ENCODE results near the gene EVC2. TPM values are rescaled to one million over a fixed set of nuclear protein-coding genes. Genes with fewer than 3 reads are reported as not detected.

EVC2 gene
- total RNA-seq, 1 experiment from 2014 or later = 7.8 TPM

GRCh38 chr4:5706486-5707290 is 1.7 kb downstream of the EVC2 start:
- no peak overlapping the region for H2BK15ac ChIP-seq (ENCODE audit: low read depth, low read length)
- Mint-ChIP-seq H3K9me3 (peaks cover 15 to 17% of the 10 kb centered on the region in 2 experiments), H3K4me3 (peak overlapping the region; percentile 73 to 77), H3K27me3 (ENCODE audit: low read depth) (peaks cover 20% of the 10 kb centered on the region), H3K4me1 (peaks cover 15 to 25% of the 10 kb centered on the region in 2 experiments), H3K27ac (no peak overlapping the region; a peak in 1 of 7 replicates), H3K36me3 (ENCODE audit: insufficient read depth in 1 of 3, low read depth in 3 of 3) (peaks cover 16 to 30% (median 29%) of the 10 kb centered on the region in 3 experiments)
- no peak overlapping the region for H2AFZ ChIP-seq (ENCODE audit: low read length)
- no peaks in the 10 kb centered on the region for H3K27me3 ChIP-seq (ENCODE audit: insufficient read depth, low read length)
- H3K18ac ChIP-seq (ENCODE audit: insufficient read length, low read depth, low read length) = no peak overlapping the region
- H4K20me1 ChIP-seq (ENCODE audit: control insufficient read depth, insufficient read depth, insufficient read length) = no peaks in the 10 kb centered on the region
- no peaks in the 10 kb centered on the region for H3K4me1 ChIP-seq (ENCODE audit: insufficient read depth, low read length)
- H2AK5ac ChIP-seq (ENCODE audit: insufficient read length, low read length) = no peak overlapping the region
- H2BK120ac ChIP-seq (ENCODE audit: low read depth, low read length, poor library complexity, severe bottlenecking) = no peak overlapping the region
- no peak overlapping the region for H3K56ac ChIP-seq (ENCODE audit: insufficient read length, low read depth, low read length)
- no peaks in the 10 kb centered on the region for H3K79me1 ChIP-seq (ENCODE audit: insufficient read depth, low read depth, low read length, poor library complexity, severe bottlenecking)
- H3K9ac ChIP-seq (ENCODE audit: extremely low read depth, insufficient read length, low read length) = no peak overlapping the region
- no peak overlapping the region for H2BK20ac ChIP-seq (ENCODE audit: low read depth, low read length, poor library complexity, severe bottlenecking)
- no peak overlapping the region for H3K23ac ChIP-seq (ENCODE audit: insufficient read length, low read depth, low read length)
- no peak overlapping the region for H2BK5ac ChIP-seq (ENCODE audit: insufficient read length, low read length)
- H3K23me2 ChIP-seq (ENCODE audit: insufficient read length, low read depth, low read length, poor library complexity, severe bottlenecking) = peaks cover 23% of the 10 kb centered on the region
- H3K4ac ChIP-seq (ENCODE audit: low read depth, low read length) = no peak overlapping the region
- no peak overlapping the region for H4K91ac ChIP-seq (ENCODE audit: insufficient read length, low read depth, low read length)
- H2BK12ac ChIP-seq (ENCODE audit: insufficient read length, low read depth, low read length) = no peak overlapping the region
- no peak overlapping the region for H3T11ph ChIP-seq (ENCODE audit: low read length)
- no CpG with 5 or more reads among the region's 11 CpGs for WGBS (ENCODE audit: extremely low coverage, insufficient read length, low lambda C conversion rate)
- no peak overlapping the region for H4K5ac ChIP-seq (ENCODE audit: insufficient read length, low read depth, low read length)
- H3K14ac ChIP-seq (ENCODE audit: insufficient read depth, low read length) = no peak overlapping the region
- no peak for TF ChIP-seq CTCF (conservative IDR thresholded peaks at IDR 0.05)
- no peak overlapping the region for H4K8ac ChIP-seq (replicated peaks; ENCODE audit: insufficient read length, low read depth, low read length)
- no peaks in the 10 kb centered on the region for H3K79me2 ChIP-seq (ENCODE audit: insufficient read depth, low read length)
- no peak for DNase-seq
- no peak overlapping the region for H3K27ac ChIP-seq (ENCODE audit: insufficient read length, low read depth, low read length)
- peaks cover 10% of the 10 kb centered on the region for H3K9me3 ChIP-seq (ENCODE audit: control insufficient read depth, low read depth, low read length)
- no peak overlapping the region for H3K4me2 ChIP-seq (ENCODE audit: insufficient read depth, insufficient read length, low read length)
